Measurements from ENCODE around the gene SEC63. TPM values are rescaled to one million over a fixed set of nuclear protein-coding genes. Genes with fewer than 3 reads are reported as not detected.
"Not testable (repeated sequence)": the region's sequence is repeated elsewhere in the genome, so short reads cannot be mapped to it uniquely, and the experiment has no call there.

SEC63 gene
- total RNA-seq, 1 donor from 2014 or later = 25.3 TPM

GRCh38 chr6:107894809-107895396, 63.1 kb downstream of the SEC63 start:
- no peak overlapping the region for H3K4me3 ChIP-seq
- no peak for DNase-seq (ENCODE audit: extremely low spot score in 2 of 2)
- intact Hi-C loops (cut with DNase I) = no loop called here
- H3K9me3 ChIP-seq = no peaks in the 10 kb centered on the region
- TF ChIP-seq CTCF (IDR thresholded peaks at IDR 0.05) = no peak
- TF ChIP-seq POLR2A (IDR thresholded peaks at IDR 0.05) = no peak
- H3K27ac ChIP-seq = no peak overlapping the region
- H3K27me3 ChIP-seq = no peaks in the 10 kb centered on the region
- H3K4me1 ChIP-seq = no peaks in the 10 kb centered on the region
- peaks cover 4 to 56% of the 10 kb centered on the region in 2 donors for H3K36me3 ChIP-seq

GRCh38 chr6:107890431-107890830, 67.6 kb downstream of the SEC63 start:
- DNase-seq (ENCODE audit: extremely low spot score in 2 of 2) = not testable (repeated sequence)

GRCh38 chr6:107885950-107886349, 72.1 kb downstream of the SEC63 start:
- intact Hi-C loops (cut with DNase I); DNase-seq (ENCODE audit: extremely low spot score in 2 of 2); H3K9me3 ChIP-seq; H3K4me3 ChIP-seq; H3K27me3 ChIP-seq; H3K4me1 ChIP-seq; H3K36me3 ChIP-seq; H3K27ac ChIP-seq: not testable (repeated sequence)

More at GRCh38 chr6:107890431-107890830, 67.6 kb downstream of the SEC63 start:
- H3K27me3 ChIP-seq; H3K4me3 ChIP-seq; H3K9me3 ChIP-seq; H3K27ac ChIP-seq; intact Hi-C loops (cut with DNase I); H3K4me1 ChIP-seq: not testable (repeated sequence)
- H3K36me3 ChIP-seq = peaks cover 0 to 35% of the 10 kb centered on the region in 2 donors

GRCh38 chr6:107879941-107880340, 78.1 kb downstream of the SEC63 start:
- Histone ChIP-seq H3K9me3 (no peaks in the 10 kb centered on the region), H3K4me1 (no peaks in the 10 kb centered on the region), H3K27me3 (no peaks in the 10 kb centered on the region), H3K36me3 (peaks cover 0 to 26% of the 10 kb centered on the region in 2 donors), H3K27ac (no peak overlapping the region), H3K4me3 (no peak overlapping the region)
- no peak for TF ChIP-seq CTCF (IDR thresholded peaks at IDR 0.05)
- TF ChIP-seq POLR2AphosphoS5 (IDR thresholded peaks at IDR 0.05; ENCODE audit: insufficient read depth in 1 of 2, low read depth in 1 of 2) = no peak
- no peak for TF ChIP-seq POLR2A (IDR thresholded peaks at IDR 0.05)
- intact Hi-C loops (cut with DNase I) = no loop called here
- no peak for DNase-seq (ENCODE audit: extremely low spot score in 2 of 2)

- DNase-seq (ENCODE audit: extremely low spot score in 2 of 2) = no peak
Observed at GRCh38 chr6:107877968-107878367, 80.0 kb downstream of the SEC63 start.

More at GRCh38 chr6:107877968-107878367, 80.0 kb downstream of the SEC63 start:
- Histone ChIP-seq H3K36me3 (peaks cover 0 to 32% of the 10 kb centered on the region in 2 donors), H3K4me3 (no peak overlapping the region), H3K4me1 (no peaks in the 10 kb centered on the region), H3K9me3 (no peaks in the 10 kb centered on the region), H3K27ac (no peak overlapping the region), H3K27me3 (no peaks in the 10 kb centered on the region)
- intact Hi-C loops (cut with DNase I) = no loop called here
- no peak for TF ChIP-seq POLR2A (IDR thresholded peaks at IDR 0.05)
- TF ChIP-seq POLR2AphosphoS5 (IDR thresholded peaks at IDR 0.05; ENCODE audit: insufficient read depth in 1 of 2, low read depth in 1 of 2) = no peak
- no peak for TF ChIP-seq CTCF (IDR thresholded peaks at IDR 0.05)

Data from vagina (tissue), 2 donors.